Astrocyte (in vitro differentiated cells and primary cell): ENCODE results near the gene SBF2. TPM values are rescaled to one million over a fixed set of nuclear protein-coding genes. Genes with fewer than 3 reads are reported as not detected.
"Not testable (repeated sequence)": the region's sequence is repeated elsewhere in the genome, so short reads cannot be mapped to it uniquely, and the experiment has no call there.

Experiments
- DNase-seq: peaks from one replicate; pipeline ENCODE4 v3.0.0-alpha.2; 2010; ENCODE audit warnings: low read depth
- FAIRE-seq: peaks from 2 replicates; lab custom pipeline; 2011; peaks lifted over from hg19 to GRCh38; lab: Jason Lieb, UNC
- H2AFZ ChIP-seq: 2 replicates; pipeline ENCODE4 v1.6.0; 2012; ENCODE audit warnings: low read depth, low read length, inconsistent platforms
- H3K27ac ChIP-seq: 2 replicates; pipeline ENCODE4 v1.5.1; 2011; ENCODE audit warnings: low read depth, low read length, inconsistent platforms
- H3K27me3 ChIP-seq: 2 replicates; pipeline ENCODE4 v1.6.0; 2011; ENCODE audit warnings: low read length, inconsistent platforms; ENCODE audit not compliant: insufficient read depth
- H3K36me3 ChIP-seq: 2 replicates; pipeline ENCODE4 v1.5.1; 2011; ENCODE audit warnings: low read length, inconsistent platforms; ENCODE audit not compliant: insufficient read depth
- H3K4me1 ChIP-seq: 2 replicates; pipeline ENCODE4 v1.5.1; 2011; ENCODE audit warnings: low read length, inconsistent platforms; ENCODE audit not compliant: insufficient read depth
- H3K4me2 ChIP-seq: 2 replicates; pipeline ENCODE4 v1.6.0; 2012; ENCODE audit warnings: low read length, inconsistent platforms
- H3K4me3 ChIP-seq: 2 replicates; pipeline ENCODE4 v1.5.1; 2011; ENCODE audit warnings: low read depth, mild to moderate bottlenecking, low read length, inconsistent platforms; ENCODE audit not compliant: insufficient read depth
- H3K79me2 ChIP-seq: 2 replicates; pipeline ENCODE4 v1.6.0; 2012; ENCODE audit warnings: mild to moderate bottlenecking, low read length, inconsistent platforms; ENCODE audit not compliant: insufficient read depth
- H3K9ac ChIP-seq: 2 replicates; pipeline ENCODE4 v1.6.0; 2012; ENCODE audit warnings: mild to moderate bottlenecking, low read length, inconsistent platforms
- H3K9me3 ChIP-seq: 2 replicates; pipeline ENCODE4 v1.5.1; 2012; ENCODE audit warnings: low read depth, mild to moderate bottlenecking, low read length, inconsistent platforms; ENCODE audit not compliant: insufficient read depth
- H4K20me1 ChIP-seq: 2 replicates; pipeline ENCODE4 v1.6.0; 2012; ENCODE audit warnings: low read length, inconsistent platforms; ENCODE audit not compliant: insufficient read depth
- H3K27ac Mint-ChIP-seq: one replicate; pipeline ENCODE4 v1.8.0; 2021; ENCODE audit warnings: mild to moderate bottlenecking, mixed read lengths; ENCODE audit not compliant: unreplicated experiment
- H3K27me3 Mint-ChIP-seq: one replicate; pipeline ENCODE4 v1.8.0; 2021; ENCODE audit warnings: low read depth, mixed read lengths; ENCODE audit not compliant: unreplicated experiment
- H3K36me3 Mint-ChIP-seq: one replicate; pipeline ENCODE4 v1.8.0; 2021; ENCODE audit warnings: low read depth, mixed read lengths; ENCODE audit not compliant: unreplicated experiment
- H3K4me1 Mint-ChIP-seq: one replicate; pipeline ENCODE4 v1.8.0; 2021; ENCODE audit warnings: low read depth, mixed read lengths; ENCODE audit not compliant: unreplicated experiment
- H3K4me3 Mint-ChIP-seq: one replicate; pipeline ENCODE4 v1.8.0; 2021; ENCODE audit warnings: mild to moderate bottlenecking, moderate library complexity, mixed read lengths; ENCODE audit not compliant: unreplicated experiment
- H3K9me3 Mint-ChIP-seq: one replicate; pipeline ENCODE4 v1.8.0; 2021; ENCODE audit warnings: mild to moderate bottlenecking, mixed read lengths; ENCODE audit not compliant: unreplicated experiment
- CTCF ChIP-seq: IDR thresholded peaks from 2 replicates; pipeline ENCODE4 v1.5.1; 2011; ENCODE audit warnings: low read depth, mild to moderate bottlenecking, inconsistent platforms, low read length, moderate library complexity; ENCODE audit not compliant: insufficient read depth
- EZH2 ChIP-seq: IDR thresholded peaks from 2 replicates; pipeline ENCODE4 v1.6.1; 2012; ENCODE audit warnings: mild to moderate bottlenecking, low read length, inconsistent platforms; ENCODE audit not compliant: insufficient read depth
- total RNA-seq: library from RNA; stranded (reverse); gene quantifications from 2 replicates; pipeline ENCODE4 v1.2.1, GENCODE V29; 2021

SBF2 gene
- total RNA-seq, 1 donor from 2014 or later: 50.0 TPM

- no peak for FAIRE-seq
- Histone ChIP-seq H3K79me2 (no peaks in the 10 kb centered on the region), H3K4me3 (no peak overlapping the region), H4K20me1 (no peaks in the 10 kb centered on the region), H3K4me1 (no peaks in the 10 kb centered on the region), H3K27ac (no peak overlapping the region), H3K4me2 (no peak overlapping the region), H3K36me3 (no peaks in the 10 kb centered on the region), H2AFZ (no peak overlapping the region), H3K9ac (no peak overlapping the region), H3K27me3 (no peaks in the 10 kb centered on the region), H3K9me3 (no peaks in the 10 kb centered on the region)
- Mint-ChIP-seq H3K4me1 (no peaks in the 10 kb centered on the region), H3K36me3 (peaks cover 10% of the 10 kb centered on the region), H3K4me3 (no peak overlapping the region), H3K27me3 (no peaks in the 10 kb centered on the region), H3K27ac (no peak overlapping the region), H3K9me3 (peaks cover 11% of the 10 kb centered on the region)
- TF ChIP-seq CTCF: no peak
- no peak for TF ChIP-seq EZH2
- DNase-seq: no peak
These were observed 357.3 kb downstream of the SBF2 start for GRCh38 chr11:9936754-9937153.

DNA sequence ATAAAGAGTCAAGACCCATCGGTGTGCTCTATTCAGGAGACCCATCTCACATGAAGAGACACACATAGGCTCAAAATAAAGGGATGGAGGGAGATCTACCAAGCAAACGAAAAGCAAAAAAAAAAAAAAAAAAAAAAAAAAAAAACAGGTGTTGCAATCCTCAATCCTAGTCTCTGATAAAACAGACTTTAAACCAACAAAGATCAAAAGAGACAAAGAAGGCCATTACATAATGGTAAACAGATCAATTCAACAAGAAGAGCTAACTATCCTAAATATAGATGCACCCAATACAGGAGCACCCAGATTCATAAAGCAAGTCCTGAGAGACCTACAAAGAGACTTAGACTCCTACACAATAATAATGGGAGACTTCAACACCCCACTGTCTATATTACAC is 361.2 kb downstream of the SBF2 start:
- H3K9ac ChIP-seq, H2AFZ ChIP-seq, H3K4me3 Mint-ChIP-seq, H3K4me2 ChIP-seq, DNase-seq, H3K4me1 ChIP-seq, H3K27me3 ChIP-seq, H3K27ac ChIP-seq, H3K27ac Mint-ChIP-seq, H3K4me1 Mint-ChIP-seq, H3K79me2 ChIP-seq, H3K36me3 ChIP-seq, FAIRE-seq, H3K27me3 Mint-ChIP-seq, H3K9me3 ChIP-seq, H4K20me1 ChIP-seq, H3K4me3 ChIP-seq: not testable (repeated sequence)
- Mint-ChIP-seq H3K36me3 (peaks cover 23% of the 10 kb centered on the region), H3K9me3 (peaks cover 11% of the 10 kb centered on the region)

DNA sequence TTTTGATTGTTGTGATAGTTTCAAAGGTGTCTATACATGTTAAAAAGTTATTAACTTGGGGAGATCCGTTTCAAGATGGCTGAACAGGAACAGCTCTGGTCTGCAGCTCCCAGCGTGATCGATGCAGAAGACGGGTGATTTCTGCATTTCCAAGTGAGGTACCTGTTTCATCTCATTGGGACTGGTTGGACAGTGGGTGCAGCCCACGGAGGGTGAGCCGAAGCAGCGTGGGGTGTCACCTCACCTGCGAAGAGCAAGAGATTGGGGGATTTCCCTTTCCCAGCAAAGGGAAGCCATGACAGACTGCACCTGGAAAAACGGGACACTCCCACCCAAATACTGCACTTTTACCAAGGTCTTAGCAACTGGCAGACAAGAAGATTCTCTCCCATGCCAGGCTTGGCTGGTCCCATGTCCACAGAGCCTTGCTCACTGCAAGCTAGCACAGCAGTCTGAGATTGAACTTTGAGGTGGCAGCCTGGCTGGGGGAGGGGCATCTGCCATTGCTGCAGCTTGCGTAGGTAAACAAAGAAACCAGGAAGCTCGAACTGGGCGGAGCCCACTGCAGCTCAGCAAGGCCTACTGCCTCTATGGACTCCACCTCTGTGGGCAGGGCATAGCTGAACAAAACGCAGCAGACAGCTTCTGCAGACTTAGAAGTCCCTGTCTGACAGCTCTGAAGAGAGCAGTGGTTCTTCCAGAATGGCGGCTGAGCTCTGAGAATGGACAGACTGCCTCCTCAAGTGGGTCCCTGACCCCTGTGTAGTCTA is 363.3 kb downstream of the SBF2 start:
- not testable (repeated sequence) for H3K36me3 ChIP-seq, H3K27me3 Mint-ChIP-seq, H3K9me3 ChIP-seq, H3K4me2 ChIP-seq, H3K27ac Mint-ChIP-seq, H3K9me3 Mint-ChIP-seq, H3K27me3 ChIP-seq, H4K20me1 ChIP-seq, FAIRE-seq, H3K27ac ChIP-seq, H3K79me2 ChIP-seq, DNase-seq, H3K4me1 ChIP-seq, H2AFZ ChIP-seq, H3K9ac ChIP-seq, H3K4me1 Mint-ChIP-seq, H3K4me3 Mint-ChIP-seq, H3K4me3 ChIP-seq
- peaks cover 21% of the 10 kb centered on the region for H3K36me3 Mint-ChIP-seq
